ENCODE measurements around the gene CNOT2.
"Not testable (repeated sequence)": the region's sequence is repeated elsewhere in the genome, so short reads cannot be mapped to it uniquely, and the experiment has no call there.

Gene CNOT2

GRCh38 chr12:70367258-70368141 lies 124.3 kb downstream of the CNOT2 start:
- H3K9me3 Mint-ChIP-seq: no peaks in the 10 kb centered on the region
- peak overlapping the region; percentile 75 for H3K27ac Mint-ChIP-seq
- no peak for ATAC-seq (ENCODE audit: low read depth)
- H3K4me3 Mint-ChIP-seq: peak overlapping the region; percentile 92
- no peaks in the 10 kb centered on the region for H3K27me3 Mint-ChIP-seq
- no peak for DNase-seq (ENCODE audit: low spot score in 2 of 2)
- H3K4me1 Mint-ChIP-seq: peaks cover 3% of the 10 kb centered on the region
- peaks cover 1% of the 10 kb centered on the region for H3K36me3 Mint-ChIP-seq

GRCh38 chr12:70372881-70373280 lies 129.6 kb downstream of the CNOT2 start:
- no peak for ATAC-seq (ENCODE audit: low read depth)
- H3K36me3 Mint-ChIP-seq: peaks cover 1% of the 10 kb centered on the region
- DNase-seq (ENCODE audit: low spot score in 2 of 2): no peak
- no peak overlapping the region for H3K27ac Mint-ChIP-seq
- H3K9me3 Mint-ChIP-seq: no peaks in the 10 kb centered on the region
- H3K4me1 Mint-ChIP-seq: no peaks in the 10 kb centered on the region
- H3K4me3 Mint-ChIP-seq: no peak overlapping the region
- H3K27me3 Mint-ChIP-seq: no peaks in the 10 kb centered on the region

GRCh38 chr12:70379846-70380245 lies 136.6 kb downstream of the CNOT2 start:
- no peak overlapping the region for H3K4me3 Mint-ChIP-seq
- no peaks in the 10 kb centered on the region for H3K27me3 Mint-ChIP-seq
- ATAC-seq (ENCODE audit: low read depth) (no peak), DNase-seq (ENCODE audit: low spot score in 2 of 2) (no peak)
- no peaks in the 10 kb centered on the region for H3K4me1 Mint-ChIP-seq
- H3K27ac Mint-ChIP-seq: no peak overlapping the region
- peaks cover 6% of the 10 kb centered on the region for H3K36me3 Mint-ChIP-seq
- H3K9me3 Mint-ChIP-seq: peaks cover 6% of the 10 kb centered on the region

- H3K27ac Mint-ChIP-seq: no peak overlapping the region
- peaks cover 4% of the 10 kb centered on the region for H3K9me3 Mint-ChIP-seq
- no peaks in the 10 kb centered on the region for H3K27me3 Mint-ChIP-seq
- H3K4me1 Mint-ChIP-seq: no peaks in the 10 kb centered on the region
- no peak overlapping the region for H3K4me3 Mint-ChIP-seq
- H3K36me3 Mint-ChIP-seq: peaks cover 4% of the 10 kb centered on the region
- DNase-seq (ENCODE audit: low spot score in 2 of 2): no peak
- ATAC-seq (ENCODE audit: low read depth): no peak
Observed at GRCh38 chr12:70383484-70383883, 140.3 kb downstream of the CNOT2 start.

- no peak for ATAC-seq (ENCODE audit: low read depth)
- Mint-ChIP-seq H3K4me3 (no peak overlapping the region), H3K9me3 (peaks cover 4% of the 10 kb centered on the region), H3K36me3 (peaks cover 4% of the 10 kb centered on the region), H3K27me3 (no peaks in the 10 kb centered on the region), H3K4me1 (no peaks in the 10 kb centered on the region), H3K27ac (no peak overlapping the region)
- no peak for DNase-seq (ENCODE audit: low spot score in 2 of 2)
Observed at GRCh38 chr12:70383886-70384285, 140.7 kb downstream of the CNOT2 start.

GRCh38 chr12:70386771-70387170 lies 143.5 kb downstream of the CNOT2 start:
- DNase-seq (ENCODE audit: low spot score in 2 of 2): no peak
- no peaks in the 10 kb centered on the region for H3K36me3 Mint-ChIP-seq
- no peak overlapping the region for H3K27ac Mint-ChIP-seq
- ATAC-seq (ENCODE audit: low read depth): no peak
- no peak overlapping the region for H3K4me3 Mint-ChIP-seq
- peaks cover 3% of the 10 kb centered on the region for H3K9me3 Mint-ChIP-seq
- no peaks in the 10 kb centered on the region for H3K27me3 Mint-ChIP-seq
- no peaks in the 10 kb centered on the region for H3K4me1 Mint-ChIP-seq

GRCh38 chr12:70389678-70390077 lies 146.4 kb downstream of the CNOT2 start:
- Mint-ChIP-seq H3K4me1 (no peaks in the 10 kb centered on the region), H3K27ac (no peak overlapping the region), H3K4me3 (no peak overlapping the region), H3K9me3 (peaks cover 3% of the 10 kb centered on the region), H3K27me3 (no peaks in the 10 kb centered on the region), H3K36me3 (no peaks in the 10 kb centered on the region)
- ATAC-seq (ENCODE audit: low read depth) (no peak), DNase-seq (ENCODE audit: low spot score in 2 of 2) (no peak)

GRCh38 chr12:70392631-70393030 lies 149.4 kb downstream of the CNOT2 start:
- not testable (repeated sequence) for H3K27ac Mint-ChIP-seq; H3K27me3 Mint-ChIP-seq; H3K4me1 Mint-ChIP-seq; H3K36me3 Mint-ChIP-seq; H3K4me3 Mint-ChIP-seq; ATAC-seq (ENCODE audit: low read depth); H3K9me3 Mint-ChIP-seq; DNase-seq (ENCODE audit: low spot score in 2 of 2)

- DNase-seq (ENCODE audit: low spot score in 2 of 2) (no peak), ATAC-seq (ENCODE audit: low read depth) (no peak)
- H3K9me3 Mint-ChIP-seq: peaks cover 3% of the 10 kb centered on the region
- H3K36me3 Mint-ChIP-seq: peaks cover 1% of the 10 kb centered on the region
- no peak overlapping the region for H3K4me3 Mint-ChIP-seq
- H3K4me1 Mint-ChIP-seq: peaks cover 2% of the 10 kb centered on the region
- no peaks in the 10 kb centered on the region for H3K27me3 Mint-ChIP-seq
- no peak overlapping the region for H3K27ac Mint-ChIP-seq
Observed at GRCh38 chr12:70393787-70394499, 150.7 kb downstream of the CNOT2 start.

- no peak for ATAC-seq (ENCODE audit: low read depth)
- DNase-seq (ENCODE audit: low spot score in 2 of 2): no peak
- Mint-ChIP-seq H3K4me1 (peaks cover 2% of the 10 kb centered on the region), H3K27ac (no peak overlapping the region), H3K9me3 (no peaks in the 10 kb centered on the region), H3K36me3 (peaks cover 4% of the 10 kb centered on the region), H3K4me3 (no peak overlapping the region), H3K27me3 (no peaks in the 10 kb centered on the region)
Observed at GRCh38 chr12:70398002-70398401, 154.8 kb downstream of the CNOT2 start.

GRCh38 chr12:70398862-70399261 lies 155.6 kb downstream of the CNOT2 start:
- Mint-ChIP-seq H3K36me3 (peaks cover 4% of the 10 kb centered on the region), H3K4me1 (peaks cover 2% of the 10 kb centered on the region), H3K9me3 (no peaks in the 10 kb centered on the region), H3K27me3 (no peaks in the 10 kb centered on the region), H3K27ac (no peak overlapping the region), H3K4me3 (no peak overlapping the region)
- DNase-seq (ENCODE audit: low spot score in 2 of 2) (no peak), ATAC-seq (ENCODE audit: low read depth) (no peak)

GRCh38 chr12:70399311-70399710 lies 156.1 kb downstream of the CNOT2 start:
- Mint-ChIP-seq H3K27ac (no peak overlapping the region), H3K27me3 (no peaks in the 10 kb centered on the region), H3K9me3 (no peaks in the 10 kb centered on the region), H3K36me3 (peaks cover 4% of the 10 kb centered on the region), H3K4me3 (no peak overlapping the region), H3K4me1 (peaks cover 2% of the 10 kb centered on the region)
- DNase-seq (ENCODE audit: low spot score in 2 of 2) (no peak), ATAC-seq (ENCODE audit: low read depth) (no peak)

- Mint-ChIP-seq H3K4me3 (no peak overlapping the region), H3K27ac (no peak overlapping the region), H3K27me3 (no peaks in the 10 kb centered on the region), H3K36me3 (peaks cover 4% of the 10 kb centered on the region), H3K4me1 (peaks cover 2% of the 10 kb centered on the region), H3K9me3 (no peaks in the 10 kb centered on the region)
- DNase-seq (ENCODE audit: low spot score in 2 of 2) (no peak), ATAC-seq (ENCODE audit: low read depth) (no peak)
Observed at GRCh38 chr12:70400124-70400523, 156.9 kb downstream of the CNOT2 start.

- Mint-ChIP-seq H3K27ac (no peak overlapping the region), H3K9me3 (no peaks in the 10 kb centered on the region), H3K27me3 (no peaks in the 10 kb centered on the region), H3K4me3 (no peak overlapping the region), H3K36me3 (peaks cover 2% of the 10 kb centered on the region), H3K4me1 (peaks cover 2% of the 10 kb centered on the region)
- DNase-seq (ENCODE audit: low spot score in 2 of 2): no peak
- ATAC-seq (ENCODE audit: low read depth): no peak
Observed at GRCh38 chr12:70402597-70402996, 159.4 kb downstream of the CNOT2 start.
